B cell (primary cell): ENCODE results near the gene CAMSAP2.

Experiments
- CTCF ChIP-seq: fragments of 200-600 bp; IDR thresholded peaks from one replicate; pipeline ENCODE4 v1.8.0; 2022; ENCODE audit warnings: antibody characterized with exemption, mild to moderate bottlenecking
- EZH2 ChIP-seq: IDR thresholded peaks from 2 replicates; pipeline ENCODE4 v1.6.1; 2012; ENCODE audit warnings: borderline replicate concordance, low read depth, mild to moderate bottlenecking, moderate library complexity, low read length; ENCODE audit not compliant: insufficient read depth, poor library complexity, severe bottlenecking

GRCh38 chr1:200818248-200818647 lies 79.6 kb downstream of the CAMSAP2 start:
- no peak for TF ChIP-seq CTCF
- TF ChIP-seq EZH2: no peak
